PC-3 (cell line): Measurements from ENCODE around the gene CHD2. TPM values are rescaled to one million over a fixed set of nuclear protein-coding genes. Genes with fewer than 3 reads are reported as not detected.

ENCODE experiments used
- ATAC-seq: fragments of 200-7000 bp; cut with Tn5 transposase; 2 replicates; pipeline ENCODE4 v1.9.1; 2020; ENCODE audit warnings: mild to moderate bottlenecking, moderate library complexity
- BruUV-seq: library from RNA; stranded (reverse); fragments of 400-500 nt; replicated peaks from 2 replicates; lab custom pipeline; 2021; lab: Mats Ljungman, UMichigan
- CTCF ChIA-PET: fragments of 300-600 bp; sonication (Branson Sonifier 250); formaldehyde crosslinking; loops from one replicate; lab custom pipeline; 2022; ENCODE audit warnings: antibody characterized with exemption; lab: Charles Lee
- POLR2A ChIA-PET: fragments of 300-600 bp; sonication (Branson Sonifier 250); formaldehyde crosslinking; loops from one replicate; lab custom pipeline; 2022; ENCODE audit warnings: antibody characterized with exemption; ENCODE audit not compliant: unreplicated experiment; lab: Charles Lee
- DNase-seq: peaks from one replicate; pipeline ENCODE4 v3.0.0-alpha.2; 2015
- H2AFZ ChIP-seq: fragments of 300-600 bp; sonication (generic); 2 replicates; pipeline ENCODE4 v1.6.0; 2016; ENCODE audit warnings: antibody characterized with exemption, low read length
- H3F3A ChIP-seq: fragments of 300-600 bp; sonication (generic); one replicate; pipeline ENCODE4 v1.6.0; 2017; ENCODE audit warnings: antibody characterized with exemption, low read length, control low read depth, mild to moderate bottlenecking; ENCODE audit not compliant: unreplicated experiment
- H3K27ac ChIP-seq: fragments of 300-600 bp; sonication (generic); 2 replicates; pipeline ENCODE4 v1.5.1; 2016; ENCODE audit warnings: mild to moderate bottlenecking, low read length
- H3K27me3 ChIP-seq: fragments of 300-600 bp; sonication (generic); 2 replicates; pipeline ENCODE4 v1.6.1; 2016; ENCODE audit warnings: low read length, mixed read lengths
- H3K36me3 ChIP-seq: fragments of 300-600 bp; sonication (generic); 2 replicates; pipeline ENCODE4 v1.6.1; 2016; ENCODE audit warnings: low read depth, mixed run types, low read length, mixed read lengths
- H3K4me1 ChIP-seq: fragments of 300-600 bp; sonication (generic); 2 replicates; pipeline ENCODE4 v1.5.1; 2016; ENCODE audit warnings: low read length; ENCODE audit not compliant: insufficient read depth
- H3K4me2 ChIP-seq: fragments of 300-600 bp; sonication (generic); 2 replicates; pipeline ENCODE4 v1.6.0; 2016; ENCODE audit warnings: low read length
- H3K4me3 ChIP-seq: fragments of 300-600 bp; sonication (generic); 2 replicates; pipeline ENCODE4 v1.5.1; 2016; ENCODE audit warnings: mild to moderate bottlenecking, low read length, mixed read lengths
- H3K79me2 ChIP-seq: fragments of 300-600 bp; sonication (generic); 2 replicates; pipeline ENCODE4 v1.6.1; 2017; ENCODE audit warnings: low read length, mixed read lengths
- H3K9ac ChIP-seq: fragments of 300-600 bp; sonication (generic); 2 replicates; pipeline ENCODE4 v1.6.0; 2016; ENCODE audit warnings: mild to moderate bottlenecking, low read length
- H3K9me2 ChIP-seq: fragments of 300-600 bp; sonication (generic); replicated peaks from 2 replicates; pipeline ENCODE4 v1.6.1; 2016; ENCODE audit warnings: mixed run types, low read length, mixed read lengths
- H3K9me3 ChIP-seq: fragments of 300-600 bp; sonication (generic); 2 replicates; pipeline ENCODE4 v1.6.1; 2016; ENCODE audit warnings: low read length, mixed read lengths
- H4K20me1 ChIP-seq: fragments of 300-600 bp; sonication (generic); 2 replicates; pipeline ENCODE4 v1.6.1; 2016; ENCODE audit warnings: low read length, mixed read lengths
- CTCF ChIP-seq: fragments of 300-600 bp; sonication (generic); conservative IDR thresholded peaks from 2 replicates; pipeline ENCODE4 v1.5.1; 2017; ENCODE audit warnings: antibody characterized with exemption, low read depth, mild to moderate bottlenecking, low read length
- EZH2 ChIP-seq: fragments of 300-600 bp; sonication (generic); IDR thresholded peaks from one replicate; pipeline ENCODE4 v1.6.1; 2017; ENCODE audit warnings: antibody characterized with exemption, mild to moderate bottlenecking, low read length; ENCODE audit not compliant: unreplicated experiment
- EZH2phosphoT487 ChIP-seq: fragments of 300-600 bp; sonication (generic); IDR thresholded peaks from 2 replicates; pipeline ENCODE4 v1.6.1; 2018; ENCODE audit warnings: mild to moderate bottlenecking, antibody characterized with exemption, low read length, borderline replicate concordance
- intact Hi-C: fragments of 100-400 bp; cut with micrococcal nuclease; formaldehyde crosslinking; loops from 2 replicates; pipeline ENCODE4 v1.9.0; 2023
- total RNA-seq: library from RNA; depleted of rRNA; stranded (reverse); fragments of >200 nt; gene quantifications from 2 replicates; pipeline ENCODE4 v1.2.3, GENCODE V29; 2014

CHD2 gene
- total RNA-seq, 1 experiment from 2014 or later = 42.7 TPM

GRCh38 chr15:93052090-93052879 is 152.2 kb downstream of the CHD2 start:
- DNase-seq (peak; percentile 17), ATAC-seq (peak; percentile 20; the same call in 1 of the 2 replicates)
- Histone ChIP-seq H3K27ac (no peak overlapping the region), H3K9me2 (no peaks in the 10 kb centered on the region), H3K27me3 (no peaks in the 10 kb centered on the region), H3K9me3 (no peaks in the 10 kb centered on the region), H3K9ac (no peak overlapping the region), H3K4me2 (no peak overlapping the region), H4K20me1 (no peaks in the 10 kb centered on the region), H2AFZ (no peak overlapping the region), H3F3A (no peaks in the 10 kb centered on the region), H3K4me1 (no peaks in the 10 kb centered on the region), H3K79me2 (no peaks in the 10 kb centered on the region), H3K4me3 (no peak overlapping the region), H3K36me3 (no peaks in the 10 kb centered on the region)
- no TSS peak for BruUV-seq
- POLR2A ChIA-PET = no interaction called here
- CTCF ChIA-PET = no interaction called here
- intact Hi-C loops = no loop called here
- TF ChIP-seq EZH2phosphoT487 (no peak), CTCF (peak; percentile 47; the same call in 1 of the 2 replicates), EZH2 (no peak)

- H3K4me3 ChIP-seq = no peak overlapping the region
- no peaks in the 10 kb centered on the region for H3F3A ChIP-seq
- no peak overlapping the region for H2AFZ ChIP-seq
- no peaks in the 10 kb centered on the region for H4K20me1 ChIP-seq
- no peak for TF ChIP-seq EZH2
- TF ChIP-seq EZH2phosphoT487 = no peak
- TF ChIP-seq CTCF = no peak
- DNase-seq (no peak), ATAC-seq (no peak)
- no peaks in the 10 kb centered on the region for H3K27me3 ChIP-seq
- intact Hi-C loops = no loop called here
- no TSS peak for BruUV-seq
- H3K36me3 ChIP-seq = no peaks in the 10 kb centered on the region
- ChIA-PET CTCF (no interaction called here), POLR2A (no interaction called here)
- H3K9me3 ChIP-seq = no peaks in the 10 kb centered on the region
- H3K27ac ChIP-seq = no peak overlapping the region
- H3K4me1 ChIP-seq = no peaks in the 10 kb centered on the region
- H3K79me2 ChIP-seq = no peaks in the 10 kb centered on the region
- no peaks in the 10 kb centered on the region for H3K9me2 ChIP-seq
- no peak overlapping the region for H3K9ac ChIP-seq
- H3K4me2 ChIP-seq = no peak overlapping the region
Observed at GRCh38 chr15:93055211-93055610, 155.1 kb downstream of the CHD2 start.

GRCh38 chr15:93056836-93057235 is 156.7 kb downstream of the CHD2 start:
- TF ChIP-seq CTCF (no peak), EZH2phosphoT487 (no peak), EZH2 (no peak)
- H3K4me3 ChIP-seq = no peak overlapping the region
- H3K36me3 ChIP-seq = no peaks in the 10 kb centered on the region
- ATAC-seq (no peak), DNase-seq (no peak)
- no peaks in the 10 kb centered on the region for H4K20me1 ChIP-seq
- ChIA-PET CTCF (no interaction called here), POLR2A (no interaction called here)
- H3K9ac ChIP-seq = no peak overlapping the region
- intact Hi-C loops = no loop called here
- H3K79me2 ChIP-seq = no peaks in the 10 kb centered on the region
- H3K27ac ChIP-seq = no peak overlapping the region
- H3F3A ChIP-seq = no peaks in the 10 kb centered on the region
- H3K27me3 ChIP-seq = no peaks in the 10 kb centered on the region
- no peaks in the 10 kb centered on the region for H3K9me3 ChIP-seq
- peaks cover 6% of the 10 kb centered on the region for H3K4me1 ChIP-seq
- BruUV-seq = no TSS peak
- no peak overlapping the region for H3K4me2 ChIP-seq
- H3K9me2 ChIP-seq = no peaks in the 10 kb centered on the region
- no peak overlapping the region for H2AFZ ChIP-seq
